GM12873 (cell line): Measurements from ENCODE around the gene ADAMTS17.

Experiments
- CTCF ChIP-seq: IDR thresholded peaks from 2 replicates; pipeline ENCODE4 v1.5.1; 2012; ENCODE audit warnings: low read depth, mild to moderate bottlenecking, moderate library complexity, low read length, control low read depth; ENCODE audit not compliant: insufficient read depth; ENCODE audit errors: missing control alignments

Gene ADAMTS17

DNA sequence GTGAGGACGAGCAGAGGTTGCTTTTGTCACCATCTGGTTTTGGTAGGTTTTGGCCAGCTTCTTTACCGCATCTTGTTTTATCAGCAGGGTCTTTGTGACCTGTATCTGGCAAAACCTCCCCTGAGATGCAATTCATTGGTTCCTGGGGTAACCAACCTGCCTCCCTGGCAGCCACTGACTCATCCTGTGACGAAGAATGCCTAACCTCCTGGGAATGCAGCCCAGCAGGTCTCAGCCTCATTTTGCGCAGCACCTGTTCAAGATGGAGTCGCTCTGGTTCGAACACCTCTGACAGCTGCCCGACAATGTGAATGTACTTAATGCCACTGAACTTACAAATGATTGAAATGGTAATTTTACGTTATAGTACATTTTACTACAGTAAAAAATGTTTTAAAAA is 6.8 kb upstream of the ADAMTS17 start:
- TF ChIP-seq CTCF: no peak

DNA sequence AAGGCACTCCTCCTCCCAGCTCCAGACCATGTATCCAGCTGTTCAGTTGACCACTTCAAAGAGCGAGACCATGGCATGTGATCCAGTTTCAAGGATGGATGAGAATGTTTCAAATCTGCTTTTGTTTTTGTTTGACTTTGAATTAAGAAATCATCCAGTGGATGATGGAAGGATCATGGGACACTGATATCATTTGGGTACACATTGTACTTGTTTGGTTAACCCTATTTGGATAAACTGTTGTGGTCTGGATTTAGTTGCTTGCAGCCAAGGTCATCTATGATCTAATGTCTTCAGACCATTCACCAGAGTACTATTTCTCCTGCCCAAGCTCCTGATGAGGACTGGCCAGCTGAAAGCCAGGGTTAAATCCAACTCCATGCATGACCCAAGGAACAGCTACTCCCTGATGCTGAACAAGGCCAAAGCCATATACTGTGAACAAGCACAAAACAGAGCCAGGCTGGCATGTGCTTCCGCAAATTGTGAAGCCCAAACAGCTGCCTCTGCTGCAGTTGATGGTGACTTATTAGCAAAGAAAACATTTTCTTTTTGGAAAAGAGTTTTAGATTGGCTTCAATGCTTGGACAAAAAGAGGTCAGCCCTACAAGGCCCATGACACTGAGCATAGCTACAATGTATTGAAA is 5.2 kb upstream of the ADAMTS17 start:
- no peak for TF ChIP-seq CTCF

- no peak for TF ChIP-seq CTCF
Observed at GRCh38 chr15:100345438-100345837, 3.7 kb upstream of the ADAMTS17 start.

- no peak for TF ChIP-seq CTCF
Observed at GRCh38 chr15:100343251-100343650, 1.5 kb upstream of the ADAMTS17 start.

DNA sequence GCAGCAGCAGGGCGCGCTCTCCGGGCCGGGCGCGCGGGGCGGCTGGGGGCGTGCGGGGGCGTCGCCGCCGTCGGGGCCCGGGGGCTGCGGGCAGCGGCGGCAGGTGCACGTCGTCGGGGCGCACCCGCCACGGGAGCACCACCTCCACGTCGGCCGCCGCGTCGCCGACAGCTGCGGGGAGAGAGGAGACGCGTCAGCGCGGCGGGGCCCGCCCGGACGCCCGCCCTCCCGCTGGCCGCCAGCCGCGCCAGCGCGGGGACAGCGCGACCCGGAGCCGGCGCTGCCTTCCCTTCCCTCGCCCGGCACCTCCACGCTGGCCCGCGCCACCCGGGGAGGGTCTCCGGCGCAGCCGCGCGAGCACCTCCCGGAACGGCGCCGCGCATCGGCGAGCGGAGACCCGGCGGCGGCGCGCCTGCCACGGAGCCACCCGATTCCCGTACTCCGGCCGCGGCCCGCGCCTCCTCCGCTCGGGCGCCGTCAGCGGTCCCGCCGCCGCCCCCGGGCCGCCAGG is 481 bp downstream of the ADAMTS17 start:
- no peak for TF ChIP-seq CTCF

DNA sequence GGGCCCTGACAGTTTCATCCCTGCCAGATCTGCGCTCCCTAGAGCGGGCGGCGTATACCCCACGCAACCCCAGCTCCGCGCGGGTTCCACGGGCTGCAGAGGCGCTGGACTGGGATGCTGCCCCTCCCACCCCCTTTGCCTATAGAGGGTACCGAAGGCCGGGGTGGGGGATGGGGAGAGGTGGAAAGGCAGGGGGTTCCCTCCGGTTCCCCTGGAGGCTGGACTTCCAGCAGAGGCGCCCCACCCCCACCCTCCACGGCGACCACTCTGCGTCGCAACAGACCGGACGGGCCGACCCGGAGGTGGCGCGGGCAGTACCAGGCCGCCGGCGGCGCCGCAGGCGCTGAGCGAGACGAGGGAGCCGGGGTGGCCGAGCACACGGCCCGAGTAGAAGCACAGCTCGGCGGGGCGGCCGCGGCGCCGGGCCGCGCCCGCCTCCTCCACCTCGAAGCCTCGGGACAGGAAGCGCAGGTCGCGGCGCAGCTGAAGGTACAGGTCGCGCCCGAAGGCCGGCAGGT is 995 bp downstream of the ADAMTS17 start:
- no peak for TF ChIP-seq CTCF

- TF ChIP-seq CTCF: no peak
Observed at GRCh38 chr15:100339999-100340398, 1.8 kb downstream of the ADAMTS17 start.
